ENCODE data around the gene AHI1.
"Not testable (repeated sequence)": the region's sequence is repeated elsewhere in the genome, so short reads cannot be mapped to it uniquely, and the experiment has no call there.

Gene AHI1

GRCh38 chr6:135344526-135344925 is 153.0 kb downstream of the AHI1 start:
- H3K4me3 ChIP-seq (ENCODE audit: low read depth, low read length): no peak overlapping the region
- TF ChIP-seq CTCF (IDR thresholded peaks at IDR 0.05; ENCODE audit: borderline replicate concordance, insufficient read depth, low read depth, low read length): no peak

GRCh38 chr6:135339920-135340319 is 157.6 kb downstream of the AHI1 start:
- not testable (repeated sequence) for H3K4me3 ChIP-seq (ENCODE audit: low read depth, low read length)

GRCh38 chr6:135334169-135334568 is 163.4 kb downstream of the AHI1 start:
- H3K4me3 ChIP-seq (ENCODE audit: low read depth, low read length): no peak overlapping the region
- no peak for TF ChIP-seq CTCF (IDR thresholded peaks at IDR 0.05; ENCODE audit: borderline replicate concordance, insufficient read depth, low read depth, low read length)

- no peak for TF ChIP-seq CTCF (IDR thresholded peaks at IDR 0.05; ENCODE audit: borderline replicate concordance, insufficient read depth, low read depth, low read length)
- H3K4me3 ChIP-seq (ENCODE audit: low read depth, low read length): no peak overlapping the region
These were observed 166.5 kb downstream of the AHI1 start for GRCh38 chr6:135331002-135331401.

GRCh38 chr6:135329851-135330803 is 167.4 kb downstream of the AHI1 start:
- no peak overlapping the region for H3K4me3 ChIP-seq (ENCODE audit: low read depth, low read length)
- TF ChIP-seq CTCF (IDR thresholded peaks at IDR 0.05; ENCODE audit: borderline replicate concordance, insufficient read depth, low read depth, low read length): no peak

GRCh38 chr6:135328136-135328535 is 169.4 kb downstream of the AHI1 start:
- no peak overlapping the region for H3K4me3 ChIP-seq (ENCODE audit: low read depth, low read length)
- no peak for TF ChIP-seq CTCF (IDR thresholded peaks at IDR 0.05; ENCODE audit: borderline replicate concordance, insufficient read depth, low read depth, low read length)

- H3K4me3 ChIP-seq (ENCODE audit: low read depth, low read length): no peak overlapping the region
- TF ChIP-seq CTCF (IDR thresholded peaks at IDR 0.05; ENCODE audit: borderline replicate concordance, insufficient read depth, low read depth, low read length): no peak
These were observed 171.7 kb downstream of the AHI1 start for GRCh38 chr6:135325624-135326424.

All from GM12875 (cell line).